Keratinocyte (primary cell): ENCODE measurements around the gene GARRE1. TPM values are rescaled to one million over a fixed set of nuclear protein-coding genes. Genes with fewer than 3 reads are reported as not detected.

Experiments used
- DNase-seq: peaks from one replicate; pipeline ENCODE4 v3.0.0-alpha.2; 2011; ENCODE audit warnings: low read depth, missing footprints, low spot score
- FAIRE-seq: peaks from 2 replicates; lab custom pipeline; 2011; peaks lifted over from hg19 to GRCh38; lab: Jason Lieb, UNC
- H2AFZ ChIP-seq: 2 replicates; pipeline ENCODE4 v1.6.0; 2012; ENCODE audit warnings: low read length, control low read depth, inconsistent platforms; ENCODE audit not compliant: control insufficient read depth
- H3K27ac ChIP-seq: 2 replicates; pipeline ENCODE4 v1.5.1; 2011; ENCODE audit warnings: low read length; ENCODE audit not compliant: control insufficient read depth, insufficient read depth
- H3K27me3 ChIP-seq: 3 replicates; pipeline ENCODE4 v1.6.0; 2011; ENCODE audit warnings: low read length; ENCODE audit not compliant: control insufficient read depth, insufficient read depth; ENCODE audit errors: extremely low read depth
- H3K36me3 ChIP-seq, 2 experiments: 2 replicates in 1 of 2; 3 replicates in 1 of 2; pipeline ENCODE4 v1.5.1; 2011; ENCODE audit warnings: low read length in 2 of 2, mild to moderate bottlenecking in 1 of 2; ENCODE audit not compliant: control insufficient read depth in 2 of 2, insufficient read depth in 2 of 2; ENCODE audit errors: extremely low read depth in 1 of 2
- H3K4me1 ChIP-seq: 3 replicates; pipeline ENCODE4 v1.5.1; 2011; ENCODE audit warnings: low read length; ENCODE audit not compliant: control insufficient read depth, insufficient read depth; ENCODE audit errors: extremely low read depth
- H3K4me2 ChIP-seq: 3 replicates; pipeline ENCODE4 v1.6.0; 2011; ENCODE audit warnings: low read depth, low read length; ENCODE audit not compliant: control insufficient read depth, insufficient read depth; ENCODE audit errors: extremely low read depth
- H3K4me3 ChIP-seq, 3 experiments: fragments of 200-600 bp in 1 of 3; sonication (generic) in 1 of 3; 2 replicates in 2 of 3; 3 replicates in 1 of 3; pipeline ENCODE4 v1.5.1; 2011 to 2016; ENCODE audit warnings: low read length in 3 of 3, mild to moderate bottlenecking in 3 of 3, control low read depth in 2 of 3, inconsistent platforms in 1 of 3, low read depth in 1 of 3, mixed read lengths in 1 of 3, mixed run types in 1 of 3, moderate library complexity in 1 of 3; ENCODE audit not compliant: control insufficient read depth in 2 of 3, insufficient read depth in 2 of 3; ENCODE audit errors: extremely low read depth in 1 of 3
- H3K79me2 ChIP-seq: 2 replicates; pipeline ENCODE4 v1.6.0; 2012; ENCODE audit warnings: low read length; ENCODE audit not compliant: control insufficient read depth, insufficient read depth
- H3K9ac ChIP-seq: 3 replicates; pipeline ENCODE4 v1.6.0; 2011; ENCODE audit warnings: low read length; ENCODE audit not compliant: control insufficient read depth, insufficient read depth; ENCODE audit errors: extremely low read depth
- H3K9me1 ChIP-seq: 3 replicates; pipeline ENCODE4 v1.6.0; 2011; ENCODE audit warnings: low read length; ENCODE audit not compliant: control insufficient read depth, insufficient read depth; ENCODE audit errors: extremely low read depth
- H3K9me3 ChIP-seq: 2 replicates; pipeline ENCODE4 v1.5.1; 2012; ENCODE audit warnings: low read depth, low read length; ENCODE audit not compliant: control insufficient read depth
- H4K20me1 ChIP-seq: 3 replicates; pipeline ENCODE4 v1.6.0; 2011; ENCODE audit warnings: low read length; ENCODE audit not compliant: control insufficient read depth, insufficient read depth; ENCODE audit errors: extremely low read depth
- CTCF ChIP-seq, 3 experiments: IDR thresholded peaks in 1 of 3; conservative IDR thresholded peaks in 1 of 3; optimal IDR thresholded peaks in 1 of 3; 2 replicates in 2 of 3; 3 replicates in 1 of 3; pipeline versions ENCODE3 to v1.5.1; 2011; ENCODE audit warnings: low read length in 3 of 3, mild to moderate bottlenecking in 3 of 3, moderate library complexity in 2 of 3, control low read depth in 1 of 3, inconsistent platforms in 1 of 3; ENCODE audit not compliant: insufficient read depth in 2 of 3; ENCODE audit errors: extremely low read depth in 1 of 3
- EZH2 ChIP-seq: IDR thresholded peaks from one replicate; pipeline ENCODE4 v1.6.1; 2012; ENCODE audit warnings: inconsistent platforms, mild to moderate bottlenecking, low read length, moderate library complexity
- dilution Hi-C: fragments of 300-500 bp; cut with MboI; formaldehyde crosslinking; loops from one replicate; pipeline ENCODE4 v1.7.0; 2020; ENCODE audit warnings: low sequenced_read_pairs; ENCODE audit not compliant: extremely low pct_ligation_motif_present
- polyA plus RNA-seq, 5 experiments: library from polyadenylated mRNA; depleted of rRNA in 3 of 5; stranded (reverse) in 3 of 5; stranded (forward) in 1 of 5; unstranded in 1 of 5; fragments of >200 nt; gene quantifications; 1 replicate in 1 of 5; 2 replicates in 3 of 5; 3 replicates in 1 of 5; pipeline versions ENCODE4 v1.2.1 to v1.2.3, GENCODE V29; 2011 to 2012; ENCODE audit warnings: missing spikeins in 2 of 5, low read depth in 1 of 5, low replicate concordance in 1 of 5

GARRE1 gene
- polyA plus RNA-seq, 1 donor (not counting 4 experiments of a cell fraction or from before 2014, with no cell fraction given): 5.7 TPM

- H3K4me1 ChIP-seq: no peaks in the 10 kb centered on the region
- H3K9me1 ChIP-seq: no peaks in the 10 kb centered on the region
- no peak overlapping the region for H3K9ac ChIP-seq
- no peaks in the 10 kb centered on the region for H3K79me2 ChIP-seq
- TF ChIP-seq EZH2 (no peak), CTCF (optimal IDR thresholded peaks at IDR 0.05 in 1 of 3, IDR thresholded peaks at IDR 0.05 in 1 of 3, conservative IDR thresholded peaks at IDR 0.05 in 1 of 3; ENCODE audit: extremely low read depth in 1 of 3, insufficient read depth in 2 of 3, low read length in 3 of 3) (no peak)
- H3K27ac ChIP-seq: no peak overlapping the region
- H3K9me3 ChIP-seq: no peaks in the 10 kb centered on the region
- H3K4me2 ChIP-seq: no peak overlapping the region
- no peak for FAIRE-seq
- H3K27me3 ChIP-seq: no peaks in the 10 kb centered on the region
- DNase-seq: no peak
- no peak overlapping the region for H2AFZ ChIP-seq
- H3K36me3 ChIP-seq: no peaks in the 10 kb centered on the region
- H4K20me1 ChIP-seq: no peaks in the 10 kb centered on the region
- H3K4me3 ChIP-seq: no peak overlapping the region
- dilution Hi-C loops: no loop called here
These were observed 10.3 kb upstream of the GARRE1 start for GRCh38 chr19:34243876-34244578.

- H3K27me3 ChIP-seq: no peaks in the 10 kb centered on the region
- no peak overlapping the region for H3K4me2 ChIP-seq
- H3K9me1 ChIP-seq: no peaks in the 10 kb centered on the region
- no peak overlapping the region for H2AFZ ChIP-seq
- no peaks in the 10 kb centered on the region for H4K20me1 ChIP-seq
- no peak overlapping the region for H3K27ac ChIP-seq
- no peak overlapping the region for H3K9ac ChIP-seq
- H3K4me1 ChIP-seq: no peaks in the 10 kb centered on the region
- dilution Hi-C loops: no loop called here
- no peaks in the 10 kb centered on the region for H3K79me2 ChIP-seq
- H3K36me3 ChIP-seq: no peaks in the 10 kb centered on the region
- TF ChIP-seq CTCF (optimal IDR thresholded peaks at IDR 0.05 in 1 of 3, IDR thresholded peaks at IDR 0.05 in 1 of 3, conservative IDR thresholded peaks at IDR 0.05 in 1 of 3; ENCODE audit: extremely low read depth in 1 of 3, insufficient read depth in 2 of 3, low read length in 3 of 3) (no peak), EZH2 (no peak)
- no peak overlapping the region for H3K4me3 ChIP-seq
- no peaks in the 10 kb centered on the region for H3K9me3 ChIP-seq
- FAIRE-seq: no peak
- DNase-seq: no peak
These were observed 9.6 kb upstream of the GARRE1 start for GRCh38 chr19:34244611-34245299.
